T follicular helper cell (primary cell): ENCODE data around the gene FBXO38.

Experiments used
- DNase-seq: peaks from one replicate; pipeline ENCODE4 v3.0.0-alpha.2; 2020; ENCODE audit warnings: low read depth
- total RNA-seq, 2 experiments: gene quantifications; one replicate each; lab custom pipeline; 2026; lab: John Stamatoyannopoulos, UW

The FBXO38 gene
- 66.0 to 90.3 reads per million in 2 experiments for total RNA-seq

- DNase-seq, result peak; percentile 96
Measured at GRCh38 chr5:148383564-148384379, at the start of gene FBXO38. Gene FBXO38 (plus strand): TSS chr5:148383958. CDS start chr5:148394777, 10,819 bp downstream.

GRCh38 chr5:148335259-148335658 lies 48.5 kb upstream of the FBXO38 start, which contains the start of gene SPINK9:
Gene SPINK9 (plus strand): TSS chr5:148335559. CDS start chr5:148335614, 55 bp downstream.
- no peak for DNase-seq

- DNase-seq, result no peak
Measured at GRCh38 chr5:148336704-148337435, 46.9 kb upstream of the FBXO38 start.

GRCh38 chr5:148342371-148343045 lies 41.2 kb upstream of the FBXO38 start:
- no peak for DNase-seq

GRCh38 chr5:148343046-148343407 lies 40.7 kb upstream of the FBXO38 start:
- no peak for DNase-seq

GRCh38 chr5:148343603-148344487 lies 39.9 kb upstream of the FBXO38 start:
- no peak for DNase-seq

GRCh38 chr5:148347706-148348105 lies 36.1 kb upstream of the FBXO38 start:
- DNase-seq, result no peak

- no peak for DNase-seq
Measured at GRCh38 chr5:148352696-148353095, 31.1 kb upstream of the FBXO38 start.

GRCh38 chr5:148353634-148354033 lies 30.1 kb upstream of the FBXO38 start:
- DNase-seq, result no peak

GRCh38 chr5:148364343-148364742 lies 19.4 kb upstream of the FBXO38 start:
- DNase-seq, result no peak

- DNase-seq, result no peak
Measured at GRCh38 chr5:148368299-148368698, 15.5 kb upstream of the FBXO38 start.

GRCh38 chr5:148372166-148372725 lies 11.5 kb upstream of the FBXO38 start:
- no peak for DNase-seq

GRCh38 chr5:148372893-148373292 lies 10.9 kb upstream of the FBXO38 start:
- no peak for DNase-seq

- DNase-seq, result no peak
Measured at GRCh38 chr5:148374690-148375360, 8.9 kb upstream of the FBXO38 start.

- no peak for DNase-seq
Measured at GRCh38 chr5:148376198-148376597, 7.6 kb upstream of the FBXO38 start.

- DNase-seq, result no peak
Measured at GRCh38 chr5:148378670-148379069, 5.1 kb upstream of the FBXO38 start.

- DNase-seq, result no peak
Measured at GRCh38 chr5:148379340-148379739, 4.4 kb upstream of the FBXO38 start.

GRCh38 chr5:148381906-148382305 lies 1.9 kb upstream of the FBXO38 start:
- no peak for DNase-seq

- DNase-seq, result no peak
Measured at GRCh38 chr5:148382961-148383360, 797 bp upstream of the FBXO38 start.

- no peak for DNase-seq
Measured at GRCh38 chr5:148384380-148384737, 601 bp downstream of the FBXO38 start.

- DNase-seq, result no peak
Measured at GRCh38 chr5:148385094-148385493, 1.3 kb downstream of the FBXO38 start.
